Measurements from ENCODE around the gene YOD1. TPM values are rescaled to one million over a fixed set of nuclear protein-coding genes. Genes with fewer than 3 reads are reported as not detected.

The YOD1 gene
- total RNA-seq, 1 experiment from 2014 or later = 12.5 TPM

GRCh38 chr1:207072233-207072632, 21.2 kb upstream of the YOD1 start:
- no peaks in the 10 kb centered on the region for H3F3A ChIP-seq (ENCODE audit: insufficient read depth, low read depth)
- no peaks in the 10 kb centered on the region for H4K20me1 ChIP-seq (ENCODE audit: insufficient read depth)
- no peaks in the 10 kb centered on the region for H3K79me2 ChIP-seq (ENCODE audit: low read depth)
- intact Hi-C loops (cut with micrococcal nuclease; ENCODE audit: unreplicated experiment) = no loop called here
- H3K9me3 ChIP-seq (ENCODE audit: insufficient read depth, low read depth) = no peaks in the 10 kb centered on the region
- no peaks in the 10 kb centered on the region for H3K27me3 ChIP-seq (ENCODE audit: insufficient read depth, low read depth)
- H3K4me1 ChIP-seq (replicated peaks; ENCODE audit: insufficient read depth) = no peaks in the 10 kb centered on the region
- CTCF ChIA-PET = no interaction called here
- H3K27ac ChIP-seq = no peak overlapping the region
- DNase-seq = no peak
- TF ChIP-seq, protein P1, sequence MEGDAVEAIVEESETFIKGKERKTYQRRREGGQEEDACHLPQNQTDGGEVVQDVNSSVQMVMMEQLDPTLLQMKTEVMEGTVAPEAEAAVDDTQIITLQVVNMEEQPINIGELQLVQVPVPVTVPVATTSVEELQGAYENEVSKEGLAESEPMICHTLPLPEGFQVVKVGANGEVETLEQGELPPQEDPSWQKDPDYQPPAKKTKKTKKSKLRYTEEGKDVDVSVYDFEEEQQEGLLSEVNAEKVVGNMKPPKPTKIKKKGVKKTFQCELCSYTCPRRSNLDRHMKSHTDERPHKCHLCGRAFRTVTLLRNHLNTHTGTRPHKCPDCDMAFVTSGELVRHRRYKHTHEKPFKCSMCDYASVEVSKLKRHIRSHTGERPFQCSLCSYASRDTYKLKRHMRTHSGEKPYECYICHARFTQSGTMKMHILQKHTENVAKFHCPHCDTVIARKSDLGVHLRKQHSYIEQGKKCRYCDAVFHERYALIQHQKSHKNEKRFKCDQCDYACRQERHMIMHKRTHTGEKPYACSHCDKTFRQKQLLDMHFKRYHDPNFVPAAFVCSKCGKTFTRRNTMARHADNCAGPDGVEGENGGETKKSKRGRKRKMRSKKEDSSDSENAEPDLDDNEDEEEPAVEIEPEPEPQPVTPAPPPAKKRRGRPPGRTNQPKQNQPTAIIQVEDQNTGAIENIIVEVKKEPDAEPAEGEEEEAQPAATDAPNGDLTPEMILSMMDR (conservative IDR thresholded peaks at IDR 0.05) = no peak
- TF ChIP-seq EZH2 (IDR thresholded peaks at IDR 0.05; ENCODE audit: low read depth) = no peak
- no peaks in the 10 kb centered on the region for H3K9me2 ChIP-seq (ENCODE audit: insufficient read depth)
- H3K36me3 ChIP-seq (ENCODE audit: low read depth) = no peaks in the 10 kb centered on the region; the same call in 1 of the 2 replicates
- POLR2A ChIA-PET (ENCODE audit: unreplicated experiment) = no interaction called here
- no peak overlapping the region for H3K4me2 ChIP-seq
- no TSS peak for BruUV-seq (replicated peaks)
- H3K4me3 ChIP-seq = no peak overlapping the region
- no peak overlapping the region for H2AFZ ChIP-seq

DNA sequence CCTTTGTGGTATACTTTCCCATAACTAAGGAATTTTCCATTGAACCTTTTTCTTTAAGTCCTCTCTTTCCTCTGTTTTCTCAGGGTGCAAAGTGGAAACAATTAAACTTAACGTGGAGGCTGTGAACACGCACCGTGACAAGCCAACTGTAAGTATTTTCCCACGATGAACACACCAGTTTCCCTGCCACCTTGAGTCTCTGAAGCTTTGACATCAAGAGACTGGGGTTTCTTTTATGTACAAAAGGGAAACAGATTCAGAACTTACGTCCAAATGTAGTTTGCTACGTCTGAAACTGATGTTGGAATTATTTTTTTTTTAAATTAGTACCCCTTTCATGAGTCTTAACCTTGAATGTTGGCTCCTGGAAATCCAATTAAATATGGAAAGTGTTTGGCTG, 20.4 kb upstream of the YOD1 start:
- intact Hi-C loops (cut with micrococcal nuclease; ENCODE audit: unreplicated experiment) = no loop called here

GRCh38 chr1:207070811-207071210, 19.8 kb upstream of the YOD1 start:
- POLR2A ChIA-PET (ENCODE audit: unreplicated experiment) = no interaction called here

More for the DNA sequence above, 20.4 kb upstream of the YOD1 start:
- H3K4me2 ChIP-seq = no peak overlapping the region
- no peaks in the 10 kb centered on the region for H3F3A ChIP-seq (ENCODE audit: insufficient read depth, low read depth)
- no peak overlapping the region for H3K27ac ChIP-seq
- H2AFZ ChIP-seq = no peak overlapping the region
- BruUV-seq (replicated peaks) = no TSS peak
- DNase-seq = no peak
- no peaks in the 10 kb centered on the region for H3K4me1 ChIP-seq (replicated peaks; ENCODE audit: insufficient read depth)
- POLR2A ChIA-PET (ENCODE audit: unreplicated experiment) = no interaction called here
- TF ChIP-seq EZH2 (IDR thresholded peaks at IDR 0.05; ENCODE audit: low read depth) = no peak
- TF ChIP-seq, protein P1 (conservative IDR thresholded peaks at IDR 0.05) = no peak
- H3K36me3 ChIP-seq (ENCODE audit: low read depth) = no peaks in the 10 kb centered on the region; the same call in 1 of the 2 replicates
- H3K4me3 ChIP-seq = no peak overlapping the region
- H3K27me3 ChIP-seq (ENCODE audit: insufficient read depth, low read depth) = no peaks in the 10 kb centered on the region
- no peaks in the 10 kb centered on the region for H3K9me2 ChIP-seq (ENCODE audit: insufficient read depth)
- CTCF ChIA-PET = no interaction called here
- no peaks in the 10 kb centered on the region for H3K79me2 ChIP-seq (ENCODE audit: low read depth)
- H3K9me3 ChIP-seq (ENCODE audit: insufficient read depth, low read depth) = no peaks in the 10 kb centered on the region
- H4K20me1 ChIP-seq (ENCODE audit: insufficient read depth) = no peaks in the 10 kb centered on the region

More at GRCh38 chr1:207070811-207071210, 19.8 kb upstream of the YOD1 start:
- Histone ChIP-seq H3K36me3 (ENCODE audit: low read depth) (no peaks in the 10 kb centered on the region; the same call in 1 of the 2 replicates), H4K20me1 (ENCODE audit: insufficient read depth) (no peaks in the 10 kb centered on the region), H3K4me1 (replicated peaks; ENCODE audit: insufficient read depth) (no peaks in the 10 kb centered on the region), H3F3A (ENCODE audit: insufficient read depth, low read depth) (no peaks in the 10 kb centered on the region), H3K9me3 (ENCODE audit: insufficient read depth, low read depth) (no peaks in the 10 kb centered on the region), H3K79me2 (ENCODE audit: low read depth) (no peaks in the 10 kb centered on the region), H3K9me2 (ENCODE audit: insufficient read depth) (no peaks in the 10 kb centered on the region), H3K4me2 (no peak overlapping the region), H2AFZ (no peak overlapping the region), H3K27me3 (ENCODE audit: insufficient read depth, low read depth) (no peaks in the 10 kb centered on the region), H3K4me3 (no peak overlapping the region), H3K27ac (no peak overlapping the region)
- intact Hi-C loops (cut with micrococcal nuclease; ENCODE audit: unreplicated experiment) = no loop called here
- TF ChIP-seq EZH2 (IDR thresholded peaks at IDR 0.05; ENCODE audit: low read depth) = no peak
- TF ChIP-seq, protein P1 (conservative IDR thresholded peaks at IDR 0.05) = no peak
- no TSS peak for BruUV-seq (replicated peaks)
- DNase-seq = no peak
- CTCF ChIA-PET = no interaction called here

Data from PC-9 (cell line).